AG04449 (cell line): ENCODE data around the gene OR8B4.
A peak's percentile ranks its signal among the peaks of the same experiment; 100 is the strongest.
"Not testable (repeated sequence)": the region's sequence is repeated elsewhere in the genome, so short reads cannot be mapped to it uniquely, and the experiment has no call there.

Source experiments
- CTCF ChIA-PET: fragments of 350-600 bp; formaldehyde crosslinking; extraction: SDS; loops from one replicate; lab custom pipeline; 2021; ENCODE audit warnings: antibody characterized with exemption; lab: Yijun Ruan, JAX
- POLR2A ChIA-PET: fragments of 400-600, 350-600 bp; formaldehyde crosslinking; extraction: SDS; loops from one replicate; lab custom pipeline; 2020; ENCODE audit warnings: antibody characterized with exemption, inconsistent platforms; lab: Yijun Ruan, JAX
- DNase-seq: peaks from one replicate; pipeline ENCODE4 v3.0.0-alpha.2; 2010; ENCODE audit warnings: low read depth, low spot score
- H3K4me3 ChIP-seq: 2 replicates; pipeline ENCODE4 v1.5.1; 2011; ENCODE audit warnings: low read depth, mild to moderate bottlenecking, control low read depth, low read length
- CTCF ChIP-seq: IDR thresholded peaks from one replicate; pipeline ENCODE4 v1.5.1; 2011; ENCODE audit warnings: mild to moderate bottlenecking, moderate library complexity, low read length, control low read depth, inconsistent platforms; ENCODE audit not compliant: insufficient read depth; ENCODE audit errors: missing control alignments

The OR8B4 gene

GRCh38 chr11:124402326-124402922 is 22.2 kb downstream of the OR8B4 start:
- ChIA-PET CTCF (interaction anchor here (0.6 to 3.6 kb wide), 37 partner anchors 8 to 469 kb away, joined by 3 to 23 read pairs (median 4); no protein-coding TSS in a partner anchor), POLR2A (interaction anchor here (0.7 kb wide), 1 partner anchor 350 kb away, joined by 3 read pairs; no protein-coding TSS in a partner anchor)
- no peak overlapping the region for H3K4me3 ChIP-seq
- peak; percentile 78 for TF ChIP-seq CTCF
- DNase-seq: peak; percentile 62

DNA sequence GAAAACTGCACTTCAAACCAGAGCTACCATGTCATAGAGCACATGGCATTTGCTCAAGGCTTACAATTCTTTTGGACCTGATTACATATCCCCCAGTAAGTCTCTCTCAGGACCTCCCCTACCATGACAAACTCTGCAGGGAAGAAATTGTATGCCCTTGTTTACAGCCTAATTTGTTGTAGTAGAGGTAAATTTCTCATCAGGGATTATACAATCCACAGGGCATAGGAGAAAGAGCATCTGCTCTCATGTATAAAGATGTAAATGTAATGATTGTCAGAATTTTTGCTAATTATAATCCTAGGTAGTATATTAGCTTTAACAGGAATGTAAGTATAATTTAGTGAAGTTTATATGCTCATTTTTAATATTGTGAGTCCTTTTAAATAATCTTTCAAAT is 25.7 kb downstream of the OR8B4 start, which contains the start of gene OR8B3:
OR8B3 (minus strand) TSS at position 101 of the 400 bp plus-strand sequence. CDS start 1,673 bp downstream, outside the sequence.
- no peak for DNase-seq
- POLR2A ChIA-PET: no interaction called here
- no peak within 1 kb of the TSS for H3K4me3 ChIP-seq
- CTCF ChIA-PET: no interaction called here
- no peak for TF ChIP-seq CTCF

DNA sequence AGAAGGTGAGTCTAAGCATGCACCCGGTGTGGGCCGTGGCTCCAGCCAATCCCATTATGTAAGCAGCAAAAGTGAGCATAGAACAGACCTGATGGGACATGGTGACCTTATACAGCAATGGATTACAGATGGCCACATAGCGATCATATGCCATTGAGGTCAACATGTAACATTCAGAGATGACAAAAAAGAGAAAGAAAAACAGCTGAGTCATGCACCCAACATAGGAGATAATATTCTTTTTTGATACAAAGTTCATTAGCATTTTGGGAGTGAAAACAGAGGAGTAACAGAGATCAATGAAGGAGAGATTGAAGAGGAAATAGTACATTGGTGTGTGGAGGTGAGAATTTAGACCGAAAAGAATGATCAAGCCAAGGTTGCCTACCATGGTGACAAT is 27.8 kb downstream of the OR8B4 start:
- CTCF ChIA-PET, POLR2A ChIA-PET, H3K4me3 ChIP-seq, DNase-seq: not testable (repeated sequence)

- ChIA-PET POLR2A (no interaction called here), CTCF (interaction anchor here (0.7 to 1.3 kb wide), 2 partner anchors 8 to 15 kb away, joined by 3 to 4 read pairs; no protein-coding TSS in a partner anchor)
- no peak for DNase-seq
- no peak overlapping the region for H3K4me3 ChIP-seq
- TF ChIP-seq CTCF: no peak
Observed at GRCh38 chr11:124394408-124394807, 30.3 kb downstream of the OR8B4 start.

DNA sequence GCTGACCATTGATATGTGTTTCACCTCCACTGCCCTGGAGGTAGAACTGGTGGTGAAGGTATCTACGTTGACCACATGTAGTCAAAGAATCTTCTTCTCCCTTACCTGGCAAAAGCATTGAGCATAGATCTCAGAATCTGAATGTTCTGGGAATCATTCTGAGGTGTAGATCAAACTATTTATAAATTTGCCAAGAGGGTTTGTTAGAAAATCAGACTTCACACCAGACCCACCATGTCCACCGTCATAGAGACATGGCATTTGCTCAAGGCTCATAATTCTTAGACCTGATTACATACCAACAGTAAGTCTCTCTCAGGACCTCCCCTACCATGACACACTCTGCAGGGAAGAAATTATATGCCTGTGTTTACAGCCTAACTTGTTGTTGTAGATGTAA is 40.3 kb downstream of the OR8B4 start, which contains the start of gene OR8B2:
OR8B2 (minus strand) TSS at position 101 of the 400 bp plus-strand sequence. CDS start 1,156 bp downstream, outside the sequence.
- ChIA-PET POLR2A (no interaction called here), CTCF (no interaction called here)
- DNase-seq: no peak
- H3K4me3 ChIP-seq: no peak within 1 kb of the TSS
- no peak for TF ChIP-seq CTCF

- POLR2A ChIA-PET, CTCF ChIA-PET, H3K4me3 ChIP-seq, DNase-seq: not testable (repeated sequence)
Observed at GRCh38 chr11:124382857-124383256, 41.8 kb downstream of the OR8B4 start.

DNA sequence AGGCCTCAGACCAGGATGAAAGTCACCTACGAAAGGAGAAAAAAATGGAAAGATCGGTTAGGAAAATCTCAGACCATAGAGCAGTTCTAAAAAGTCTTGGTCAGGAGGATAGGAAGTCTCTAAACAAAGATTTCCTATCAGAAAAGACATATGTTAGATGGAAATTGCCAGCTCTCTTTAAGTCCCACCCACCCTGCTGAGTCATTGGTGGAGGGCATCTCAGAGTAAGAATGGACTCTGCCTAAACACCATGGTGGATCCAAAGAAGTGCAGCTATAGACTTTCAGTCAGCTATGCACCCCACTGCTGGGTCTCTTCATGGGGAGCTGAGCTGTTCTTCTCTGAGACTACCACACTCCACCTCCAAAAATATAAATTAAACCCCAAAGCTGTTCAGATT is 44.1 kb downstream of the OR8B4 start:
- H3K4me3 ChIP-seq: no peak overlapping the region
- no peak for DNase-seq
- CTCF ChIA-PET: interaction anchor here (1.4 kb wide), 1 partner anchor 22 kb away, joined by 4 read pairs; no protein-coding TSS in a partner anchor

More for the DNA sequence above, 44.1 kb downstream of the OR8B4 start:
- TF ChIP-seq CTCF: no peak
- POLR2A ChIA-PET: no interaction called here
